ENCODE results near the gene TBCC.

The TBCC gene

DNA sequence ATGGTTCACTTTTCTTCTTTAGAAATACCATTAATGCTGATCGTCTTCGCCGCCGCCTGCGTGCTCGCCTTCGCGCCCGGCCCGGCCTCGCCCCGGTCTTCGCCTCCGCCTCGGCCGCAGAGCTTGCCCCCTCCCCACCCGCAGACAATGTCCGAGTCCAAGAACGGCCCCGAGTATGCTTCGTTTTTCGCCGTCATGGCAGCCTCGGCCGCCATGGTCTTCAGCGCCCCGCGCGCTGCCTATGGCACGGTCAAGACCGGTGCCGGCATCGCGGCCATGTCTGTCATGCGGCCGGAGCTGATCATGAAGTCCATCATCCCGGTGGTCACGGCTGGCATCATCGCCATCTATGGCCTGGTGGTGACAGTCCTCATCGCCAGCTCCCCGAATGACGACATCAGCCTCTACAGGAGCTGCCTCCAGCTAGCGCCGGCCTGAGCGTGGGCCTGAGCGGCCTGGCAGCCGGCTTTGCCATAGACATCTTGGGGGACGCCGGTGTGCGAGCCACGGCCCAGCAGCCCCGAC lies 18.8 kb downstream of the TBCC start:
- Histone ChIP-seq H3K4me1 (ENCODE audit: control extremely low read depth in 1 of 4, control insufficient read depth in 4 of 4, insufficient read depth in 4 of 4, low read length in 3 of 4) (peaks cover 0 to 14% (median 7%) of the 10 kb centered on the region in 4 experiments), H3K27ac (ENCODE audit: insufficient read depth in 1 of 2, low read depth in 1 of 2, low read length in 2 of 2, poor library complexity in 1 of 2, severe bottlenecking in 2 of 2) (peak overlapping the region in 1 of 2 experiments; percentile 77), H3K27me3 (replicated peaks in 2 of 5; ENCODE audit: control insufficient read depth in 4 of 5, insufficient read depth in 5 of 5, low read length in 4 of 5) (no peaks in the 10 kb centered on the region), H3K9me3 (ENCODE audit: control extremely low read depth in 1 of 5, control insufficient read depth in 4 of 5, insufficient read depth in 2 of 5, low read depth in 1 of 5, low read length in 4 of 5) (peaks cover 0 to 2% (median 0%) of the 10 kb centered on the region in 5 experiments), H3K36me3 (ENCODE audit: control insufficient read depth in 4 of 4, insufficient read depth in 4 of 4, low read length in 3 of 4) (no peaks in the 10 kb centered on the region), H3K4me3 (ENCODE audit: control insufficient read depth in 1 of 7, extremely low read depth in 1 of 7, insufficient read depth in 4 of 7, low read depth in 2 of 7, low read length in 6 of 7) (peak overlapping the region in 6 of 7 experiments; percentile 59 to 97 (median 78))
- CTCF ChIA-PET, result interaction anchor here (0.8 to 5.9 kb wide), 12 partner anchors 9 to 160 kb away, joined by 3 to 61 read pairs (median 5); partner anchors contain the start of genes BICRAL and TBCC
- POLR2A ChIA-PET, result interaction anchor here (0.9 to 2.7 kb wide), 4 partner anchors 14 to 56 kb away, joined by 4 to 15 read pairs (median 6); partner anchors contain the start of genes BICRAL and TBCC
- WGBS (ENCODE audit: insufficient coverage), result 28% methylated on average over 51 of the region's 52 CpGs
- peak in 2 of 3 donors; percentile 11 to 25 for DNase-seq

DNA sequence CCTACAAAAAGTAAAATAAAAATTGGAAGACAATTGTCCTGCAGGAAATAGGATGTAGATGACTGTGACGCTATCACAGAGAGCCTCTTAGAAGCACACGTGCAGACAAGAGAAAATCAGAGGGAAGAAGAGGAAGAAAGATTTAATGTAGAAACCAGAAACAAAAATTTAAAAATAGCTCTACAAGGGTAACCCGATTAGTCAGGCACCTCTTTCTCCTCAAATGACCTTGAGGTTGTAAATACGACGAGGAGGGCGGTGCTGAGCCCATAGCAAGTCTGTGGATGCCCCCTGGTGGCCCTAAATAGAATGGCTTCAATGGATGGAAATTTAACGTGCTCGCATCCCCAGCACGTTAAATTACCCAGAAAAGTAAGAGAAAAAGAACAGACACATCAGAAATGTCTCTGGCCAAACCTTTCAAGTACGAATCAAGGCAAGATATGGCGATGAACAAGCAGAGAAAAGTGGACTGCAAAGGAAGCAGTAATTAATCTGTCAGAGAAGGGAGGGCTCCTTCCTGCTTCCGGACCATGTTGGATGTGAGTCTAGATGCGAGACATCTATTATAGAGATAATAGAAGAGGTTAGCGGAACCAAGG lies 19.3 kb downstream of the TBCC start:
- no peaks in the 10 kb centered on the region for H3K9me3 ChIP-seq (ENCODE audit: control extremely low read depth in 1 of 5, control insufficient read depth in 4 of 5, insufficient read depth in 2 of 5, low read depth in 1 of 5, low read length in 4 of 5)
- peak overlapping the region in 1 of 2 experiments; percentile 77 for H3K27ac ChIP-seq (ENCODE audit: insufficient read depth in 1 of 2, low read depth in 1 of 2, low read length in 2 of 2, poor library complexity in 1 of 2, severe bottlenecking in 2 of 2)
- DNase-seq, result peak; percentile 90 to 96 (median 95)
- H3K4me1 ChIP-seq (ENCODE audit: control extremely low read depth in 1 of 4, control insufficient read depth in 4 of 4, insufficient read depth in 4 of 4, low read length in 3 of 4), result peaks cover 0 to 14% (median 7%) of the 10 kb centered on the region in 4 experiments
- WGBS (ENCODE audit: insufficient coverage), result 0% methylated on average over 9 of the region's 14 CpGs
- H3K4me3 ChIP-seq (ENCODE audit: control insufficient read depth in 1 of 7, extremely low read depth in 1 of 7, insufficient read depth in 4 of 7, low read depth in 2 of 7, low read length in 6 of 7), result peak overlapping the region in 6 of 7 experiments; percentile 59 to 97 (median 78)
- no peaks in the 10 kb centered on the region for H3K36me3 ChIP-seq (ENCODE audit: control insufficient read depth in 4 of 4, insufficient read depth in 4 of 4, low read length in 3 of 4)
- H3K27me3 ChIP-seq (replicated peaks in 2 of 5; ENCODE audit: control insufficient read depth in 4 of 5, insufficient read depth in 5 of 5, low read length in 4 of 5), result no peaks in the 10 kb centered on the region
- ChIA-PET POLR2A (interaction anchor here (0.9 to 2.7 kb wide), 4 partner anchors 14 to 56 kb away, joined by 4 to 15 read pairs (median 6); partner anchors contain the start of genes BICRAL and TBCC), CTCF (interaction anchor here (0.7 to 5.9 kb wide), 18 partner anchors 10 to 159 kb away, joined by 3 to 61 read pairs (median 4); partner anchors contain the start of genes BICRAL and TBCC)

DNA sequence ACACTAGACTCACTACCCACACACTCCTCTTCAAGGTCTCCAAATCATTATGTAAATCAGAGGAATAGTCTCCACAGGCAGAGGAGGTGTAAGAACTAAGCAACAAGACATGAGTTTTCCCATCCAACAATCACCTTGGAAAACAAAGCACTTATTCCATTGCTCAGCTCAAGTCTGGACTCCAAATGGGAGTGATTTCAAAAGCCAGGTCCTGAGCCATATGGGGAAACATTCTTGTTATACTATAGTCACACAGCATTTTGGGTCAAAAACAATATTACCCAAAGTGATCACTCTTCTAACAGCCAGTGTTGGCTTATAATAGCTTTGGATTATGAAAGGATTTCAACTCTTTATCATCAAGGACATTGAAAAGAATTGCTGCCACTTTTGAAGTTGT lies 19.9 kb downstream of the TBCC start:
- DNase-seq, result no peak
- peaks cover 0 to 14% (median 7%) of the 10 kb centered on the region in 4 experiments for H3K4me1 ChIP-seq (ENCODE audit: control extremely low read depth in 1 of 4, control insufficient read depth in 4 of 4, insufficient read depth in 4 of 4, low read length in 3 of 4)
- ChIA-PET POLR2A (interaction anchor here (1.1 to 2.7 kb wide), 2 partner anchors 20 to 57 kb away, joined by 3 to 15 read pairs; partner anchors contain the start of gene TBCC), CTCF (interaction anchor here (0.7 to 5.9 kb wide), 16 partner anchors 10 to 159 kb away, joined by 3 to 61 read pairs (median 4); partner anchors contain the start of gene TBCC)
- no peaks in the 10 kb centered on the region for H3K9me3 ChIP-seq (ENCODE audit: control extremely low read depth in 1 of 5, control insufficient read depth in 4 of 5, insufficient read depth in 2 of 5, low read depth in 1 of 5, low read length in 4 of 5)
- peak overlapping the region in 5 of 7 experiments; percentile 68 to 97 (median 85) for H3K4me3 ChIP-seq (ENCODE audit: control insufficient read depth in 1 of 7, extremely low read depth in 1 of 7, insufficient read depth in 4 of 7, low read depth in 2 of 7, low read length in 6 of 7)
- no peaks in the 10 kb centered on the region for H3K27me3 ChIP-seq (replicated peaks in 2 of 5; ENCODE audit: control insufficient read depth in 4 of 5, insufficient read depth in 5 of 5, low read length in 4 of 5)
- peak overlapping the region in 1 of 2 experiments; percentile 77 for H3K27ac ChIP-seq (ENCODE audit: insufficient read depth in 1 of 2, low read depth in 1 of 2, low read length in 2 of 2, poor library complexity in 1 of 2, severe bottlenecking in 2 of 2)
- no peaks in the 10 kb centered on the region for H3K36me3 ChIP-seq (ENCODE audit: control insufficient read depth in 4 of 4, insufficient read depth in 4 of 4, low read length in 3 of 4)

DNA sequence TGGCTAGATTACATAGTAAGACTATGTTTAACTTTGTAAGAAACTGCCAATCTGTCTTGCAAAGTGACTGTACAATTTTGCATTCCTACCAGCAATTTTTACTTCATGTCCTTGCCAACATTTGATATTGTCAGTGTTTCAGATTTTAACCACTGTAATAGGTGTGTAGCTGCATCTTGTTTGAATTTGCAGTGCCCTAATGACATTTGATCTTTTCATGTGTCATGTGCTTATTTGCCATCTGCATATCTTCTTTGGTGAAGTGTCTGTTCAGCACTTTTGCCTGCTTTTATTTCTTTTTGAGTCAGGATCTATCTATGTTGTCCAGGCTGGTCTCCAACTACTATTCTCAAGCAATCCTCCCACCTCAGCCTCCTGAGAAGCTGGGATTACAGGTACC lies 21.1 kb downstream of the TBCC start:
- Histone ChIP-seq H3K4me3 (ENCODE audit: control insufficient read depth in 1 of 7, extremely low read depth in 1 of 7, insufficient read depth in 4 of 7, low read depth in 2 of 7, low read length in 6 of 7) (no peak overlapping the region), H3K9me3 (ENCODE audit: control extremely low read depth in 1 of 5, control insufficient read depth in 4 of 5, insufficient read depth in 2 of 5, low read depth in 1 of 5, low read length in 4 of 5) (no peaks in the 10 kb centered on the region), H3K36me3 (ENCODE audit: control insufficient read depth in 4 of 4, insufficient read depth in 4 of 4, low read length in 3 of 4) (no peaks in the 10 kb centered on the region), H3K27me3 (replicated peaks in 2 of 5; ENCODE audit: control insufficient read depth in 4 of 5, insufficient read depth in 5 of 5, low read length in 4 of 5) (no peaks in the 10 kb centered on the region), H3K4me1 (ENCODE audit: control extremely low read depth in 1 of 4, control insufficient read depth in 4 of 4, insufficient read depth in 4 of 4, low read length in 3 of 4) (peaks cover 0 to 14% (median 7%) of the 10 kb centered on the region in 4 experiments), H3K27ac (ENCODE audit: insufficient read depth in 1 of 2, low read depth in 1 of 2, low read length in 2 of 2, poor library complexity in 1 of 2, severe bottlenecking in 2 of 2) (no peak overlapping the region)
- ChIA-PET CTCF (interaction anchor here (1.1 to 5.9 kb wide), 5 partner anchors 10 to 58 kb away, joined by 3 to 61 read pairs (median 4); partner anchors contain the start of gene TBCC), POLR2A (no interaction called here)
- DNase-seq, result no peak

DNA sequence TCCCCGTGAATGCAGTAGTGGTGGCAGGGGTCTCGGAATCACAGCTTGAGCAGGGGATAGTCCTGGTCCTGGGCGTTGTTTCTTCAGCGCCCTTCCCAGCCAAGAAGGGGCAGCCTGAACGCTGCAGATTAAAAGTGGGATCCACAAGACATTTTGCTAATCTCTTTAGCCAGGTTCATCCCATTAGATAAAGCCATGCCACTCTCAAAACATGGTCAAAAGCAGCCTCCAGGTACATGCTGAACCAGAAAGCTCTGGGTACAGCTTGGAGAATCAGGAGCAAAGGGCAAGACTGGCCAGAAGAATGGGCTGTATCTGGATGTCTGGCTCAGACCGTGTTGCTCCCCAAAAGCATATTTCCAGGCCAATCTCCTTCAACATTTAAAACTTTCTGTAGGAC lies 23.4 kb downstream of the TBCC start, which contains the start of gene PRPH2:
Gene PRPH2 (minus strand): TSS at position 101 of the 400 bp plus-strand sequence. CDS start 263 bp downstream, outside the sequence.
- H3K4me3 ChIP-seq (ENCODE audit: control insufficient read depth in 1 of 7, extremely low read depth in 1 of 7, insufficient read depth in 4 of 7, low read depth in 2 of 7, low read length in 6 of 7), result no peak within 1 kb of the TSS
- ChIA-PET CTCF (no interaction called here), POLR2A (interaction anchor here (0.5 kb wide), 1 partner anchor 429 kb away, joined by 5 read pairs; no protein-coding TSS in a partner anchor)
- no peaks in the 10 kb centered on the region for H3K9me3 ChIP-seq (ENCODE audit: control extremely low read depth in 1 of 5, control insufficient read depth in 4 of 5, insufficient read depth in 2 of 5, low read depth in 1 of 5, low read length in 4 of 5)
- H3K27me3 ChIP-seq (replicated peaks in 2 of 5; ENCODE audit: control insufficient read depth in 4 of 5, insufficient read depth in 5 of 5, low read length in 4 of 5), result no peaks in the 10 kb centered on the region
- no peak for DNase-seq
- WGBS (ENCODE audit: insufficient coverage), result 100% methylated on average over 5 of the region's 6 CpGs
- no peak within 1 kb of the TSS for H3K27ac ChIP-seq (ENCODE audit: insufficient read depth in 1 of 2, low read depth in 1 of 2, low read length in 2 of 2, poor library complexity in 1 of 2, severe bottlenecking in 2 of 2)
- no peaks in the 10 kb centered on the region for H3K36me3 ChIP-seq (ENCODE audit: control insufficient read depth in 4 of 4, insufficient read depth in 4 of 4, low read length in 3 of 4)
- H3K4me1 ChIP-seq (ENCODE audit: control extremely low read depth in 1 of 4, control insufficient read depth in 4 of 4, insufficient read depth in 4 of 4, low read length in 3 of 4), result peaks cover 0 to 14% (median 7%) of the 10 kb centered on the region in 4 experiments

DNA sequence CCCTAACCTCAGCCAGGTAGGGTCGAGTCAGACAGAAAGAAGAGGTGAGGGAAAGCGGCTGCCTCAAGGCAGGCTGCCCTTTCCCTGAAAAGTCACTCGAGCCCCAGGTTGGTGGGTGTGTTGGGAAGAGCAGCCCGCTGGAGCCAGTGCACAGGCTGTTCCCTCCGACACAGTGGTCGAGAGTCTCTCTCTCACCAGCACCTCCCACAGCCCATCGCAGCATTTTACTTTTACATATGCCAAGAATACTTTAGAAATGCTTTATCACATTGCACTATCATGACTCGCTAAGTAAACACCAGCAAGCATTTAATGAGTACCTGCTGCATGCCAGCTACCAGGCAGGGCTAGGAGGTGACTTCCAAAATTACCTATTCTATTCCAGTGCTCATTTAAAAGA lies 25.2 kb downstream of the TBCC start:
- no peaks in the 10 kb centered on the region for H3K36me3 ChIP-seq (ENCODE audit: control insufficient read depth in 4 of 4, insufficient read depth in 4 of 4, low read length in 3 of 4)
- H3K4me1 ChIP-seq (ENCODE audit: control extremely low read depth in 1 of 4, control insufficient read depth in 4 of 4, insufficient read depth in 4 of 4, low read length in 3 of 4), result no peaks in the 10 kb centered on the region
- H3K27ac ChIP-seq (ENCODE audit: insufficient read depth in 1 of 2, low read depth in 1 of 2, low read length in 2 of 2, poor library complexity in 1 of 2, severe bottlenecking in 2 of 2), result no peak overlapping the region
- H3K4me3 ChIP-seq (ENCODE audit: control insufficient read depth in 1 of 7, extremely low read depth in 1 of 7, insufficient read depth in 4 of 7, low read depth in 2 of 7, low read length in 6 of 7), result no peak overlapping the region
- CTCF ChIA-PET, result interaction anchor here (1.2 to 1.4 kb wide), 2 partner anchors 28 to 57 kb away, joined by 3 read pairs; no protein-coding TSS in a partner anchor
- no peaks in the 10 kb centered on the region for H3K9me3 ChIP-seq (ENCODE audit: control extremely low read depth in 1 of 5, control insufficient read depth in 4 of 5, insufficient read depth in 2 of 5, low read depth in 1 of 5, low read length in 4 of 5)
- POLR2A ChIA-PET, result no interaction called here
- H3K27me3 ChIP-seq (replicated peaks in 2 of 5; ENCODE audit: control insufficient read depth in 4 of 5, insufficient read depth in 5 of 5, low read length in 4 of 5), result no peaks in the 10 kb centered on the region
- DNase-seq, result no peak
- 98% methylated on average over 7 of the region's 8 CpGs for WGBS (ENCODE audit: insufficient coverage)

DNA sequence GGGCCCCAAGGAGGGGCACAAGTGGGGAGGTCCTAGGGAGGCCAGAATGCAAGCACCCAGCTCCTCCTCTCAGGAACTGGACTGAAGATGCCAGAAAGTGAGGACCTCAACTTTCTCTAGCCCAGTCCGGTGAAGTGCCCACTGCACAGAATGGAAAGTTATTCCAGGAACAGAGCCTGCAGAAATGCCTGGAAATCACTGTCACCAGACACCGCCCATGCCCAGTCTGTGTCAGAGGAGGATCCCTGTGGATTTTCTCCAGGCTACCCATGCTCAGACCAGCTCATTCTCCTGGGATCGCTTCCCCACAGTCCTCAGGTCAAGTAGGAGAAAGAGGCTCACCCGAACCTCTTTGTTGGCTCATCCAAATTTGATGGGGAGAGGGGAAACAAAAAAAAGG lies 30.0 kb downstream of the TBCC start:
- no peak for DNase-seq
- Histone ChIP-seq H3K4me3 (ENCODE audit: control insufficient read depth in 1 of 7, extremely low read depth in 1 of 7, insufficient read depth in 4 of 7, low read depth in 2 of 7, low read length in 6 of 7) (no peak overlapping the region), H3K36me3 (ENCODE audit: control insufficient read depth in 4 of 4, insufficient read depth in 4 of 4, low read length in 3 of 4) (no peaks in the 10 kb centered on the region), H3K4me1 (ENCODE audit: control extremely low read depth in 1 of 4, control insufficient read depth in 4 of 4, insufficient read depth in 4 of 4, low read length in 3 of 4) (no peaks in the 10 kb centered on the region), H3K9me3 (ENCODE audit: control extremely low read depth in 1 of 5, control insufficient read depth in 4 of 5, insufficient read depth in 2 of 5, low read depth in 1 of 5, low read length in 4 of 5) (peaks cover 0 to 7% (median 5%) of the 10 kb centered on the region in 5 experiments), H3K27me3 (replicated peaks in 2 of 5; ENCODE audit: control insufficient read depth in 4 of 5, insufficient read depth in 5 of 5, low read length in 4 of 5) (no peaks in the 10 kb centered on the region), H3K27ac (ENCODE audit: insufficient read depth in 1 of 2, low read depth in 1 of 2, low read length in 2 of 2, poor library complexity in 1 of 2, severe bottlenecking in 2 of 2) (no peak overlapping the region)
- 100% methylated on average over 3 of the region's 4 CpGs for WGBS (ENCODE audit: insufficient coverage)
- POLR2A ChIA-PET, result no interaction called here
- CTCF ChIA-PET, result interaction anchor here (0.8 kb wide), 1 partner anchor 10 kb away, joined by 3 read pairs; no protein-coding TSS in a partner anchor

Measured in common myeloid progenitor, CD34-positive (primary cell).